ENCODE measurements around the gene LCE3B. TPM values are rescaled to one million over a fixed set of nuclear protein-coding genes. Genes with fewer than 3 reads are reported as not detected.

Gene LCE3B
- total and polyA plus RNA-seq, 4 donors, result not detected

DNA sequence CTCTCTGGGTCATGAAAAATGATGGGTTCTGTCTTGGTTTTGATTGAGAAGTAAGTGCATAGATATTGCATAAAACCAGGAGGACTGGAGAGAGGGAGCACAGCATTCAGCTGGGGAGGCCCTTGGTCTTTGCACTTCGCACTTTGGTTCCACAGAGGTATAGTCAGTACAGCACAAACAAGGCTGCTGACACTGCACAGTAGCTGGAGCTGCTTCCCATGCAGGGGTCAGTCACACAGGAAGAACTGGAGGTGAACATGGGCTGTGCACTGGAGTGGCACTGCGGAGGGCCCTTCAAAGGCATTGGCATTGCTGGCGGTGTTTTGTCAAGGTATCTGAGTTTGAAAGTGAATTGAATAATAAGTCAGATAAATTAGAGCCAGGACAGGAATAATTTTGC is 45.0 kb downstream of the LCE3B start:
- peaks cover 0 to 14% (median 5%) of the 10 kb centered on the region in 4 donors for H3K4me1 ChIP-seq (ENCODE audit: control insufficient read depth in 4 of 4, insufficient read depth in 4 of 4, low read length in 3 of 4)
- H3K27me3 ChIP-seq (ENCODE audit: control insufficient read depth in 4 of 4, insufficient read depth in 4 of 4, low read length in 3 of 4), result no peaks in the 10 kb centered on the region
- no peak overlapping the region for H3K9ac ChIP-seq (ENCODE audit: low read depth in 1 of 2, low read length in 2 of 2)
- H3K4me3 ChIP-seq (ENCODE audit: low read depth in 1 of 3, low read length in 3 of 3), result no peak overlapping the region
- H3K27ac ChIP-seq (ENCODE audit: low read depth in 1 of 2, low read length in 2 of 2), result no peak overlapping the region
- no peaks in the 10 kb centered on the region for H3K9me3 ChIP-seq (ENCODE audit: control insufficient read depth in 4 of 4, low read length in 3 of 4)
- no peak for DNase-seq (ENCODE audit: low spot score)
- 60% methylated on average over 3 of the region's 3 CpGs for WGBS
- TF ChIP-seq HNF4G (IDR thresholded peaks at IDR 0.05) (peak; percentile 55), JUND (IDR thresholded peaks at IDR 0.05) (no peak), HNF4A (conservative IDR thresholded peaks at IDR 0.05) (peak; percentile 87 to 98), GABPA (IDR thresholded peaks at IDR 0.05 in 1 of 2, conservative IDR thresholded peaks at IDR 0.05 in 1 of 2) (peak in 1 of 2 donors; percentile 19), TAF1 (conservative IDR thresholded peaks at IDR 0.05) (no peak), YY1 (IDR thresholded peaks at IDR 0.05) (peak; percentile 20), FOXA2 (IDR thresholded peaks at IDR 0.05) (peak; percentile 34), NR2F2 (IDR thresholded peaks at IDR 0.05) (no peak), RXRA (IDR thresholded peaks at IDR 0.05) (peak; percentile 39 to 87)
- no peaks in the 10 kb centered on the region for H3K36me3 ChIP-seq (ENCODE audit: control insufficient read depth in 4 of 4, insufficient read depth in 3 of 4, low read depth in 1 of 4, low read length in 3 of 4)

DNA sequence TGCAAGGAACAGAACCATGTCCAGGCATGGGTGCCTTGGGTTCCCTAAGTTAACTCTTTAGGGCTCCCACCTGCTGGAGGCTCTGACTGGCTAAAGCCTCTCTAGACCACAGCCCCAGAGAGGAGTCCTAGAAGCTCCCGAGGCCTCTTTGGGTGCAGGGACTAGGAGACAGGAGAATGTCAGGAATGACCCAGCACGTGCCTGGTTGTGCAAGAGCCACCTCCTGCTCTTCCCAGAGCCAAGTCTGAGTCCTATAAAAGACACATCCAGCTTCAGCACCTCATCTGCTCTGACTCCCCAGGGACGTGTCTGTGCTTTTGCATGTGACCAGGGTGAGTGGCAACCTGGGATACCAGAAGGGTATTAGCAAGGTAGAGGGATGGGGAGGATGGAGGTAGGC is 49.5 kb downstream of the LCE3B start, which contains the start of gene LCE2D:
LCE2D (plus strand) TSS at position 283 of the 400 bp plus-strand sequence. CDS start 726 bp downstream, outside the sequence.
- Histone ChIP-seq H3K4me1 (ENCODE audit: control insufficient read depth in 4 of 4, insufficient read depth in 4 of 4, low read length in 3 of 4) (peaks cover 0 to 7% (median under 1%) of the 10 kb centered on the region in 4 donors), H3K27me3 (ENCODE audit: control insufficient read depth in 4 of 4, insufficient read depth in 4 of 4, low read length in 3 of 4) (no peaks in the 10 kb centered on the region), H3K4me3 (ENCODE audit: low read depth in 1 of 3, low read length in 3 of 3) (no peak within 1 kb of the TSS), H3K9ac (ENCODE audit: low read depth in 1 of 2, low read length in 2 of 2) (no peak within 1 kb of the TSS), H3K9me3 (ENCODE audit: control insufficient read depth in 4 of 4, low read length in 3 of 4) (no peaks in the 10 kb centered on the region), H3K27ac (ENCODE audit: low read depth in 1 of 2, low read length in 2 of 2) (no peak within 1 kb of the TSS), H3K36me3 (ENCODE audit: control insufficient read depth in 4 of 4, insufficient read depth in 3 of 4, low read depth in 1 of 4, low read length in 3 of 4) (no peaks in the 10 kb centered on the region)
- no peak for TF ChIP-seq HNF4G (IDR thresholded peaks at IDR 0.05)
- TF ChIP-seq TAF1 (conservative IDR thresholded peaks at IDR 0.05), result no peak
- no peak for TF ChIP-seq FOXA1 (IDR thresholded peaks at IDR 0.05)
- TF ChIP-seq, protein P1, sequence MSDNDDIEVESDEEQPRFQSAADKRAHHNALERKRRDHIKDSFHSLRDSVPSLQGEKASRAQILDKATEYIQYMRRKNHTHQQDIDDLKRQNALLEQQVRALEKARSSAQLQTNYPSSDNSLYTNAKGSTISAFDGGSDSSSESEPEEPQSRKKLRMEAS (IDR thresholded peaks at IDR 0.05), result no peak
- no peak for TF ChIP-seq RXRA (IDR thresholded peaks at IDR 0.05)
- no peak for TF ChIP-seq RAD21 (IDR thresholded peaks at IDR 0.05)
- TF ChIP-seq, protein P2, sequence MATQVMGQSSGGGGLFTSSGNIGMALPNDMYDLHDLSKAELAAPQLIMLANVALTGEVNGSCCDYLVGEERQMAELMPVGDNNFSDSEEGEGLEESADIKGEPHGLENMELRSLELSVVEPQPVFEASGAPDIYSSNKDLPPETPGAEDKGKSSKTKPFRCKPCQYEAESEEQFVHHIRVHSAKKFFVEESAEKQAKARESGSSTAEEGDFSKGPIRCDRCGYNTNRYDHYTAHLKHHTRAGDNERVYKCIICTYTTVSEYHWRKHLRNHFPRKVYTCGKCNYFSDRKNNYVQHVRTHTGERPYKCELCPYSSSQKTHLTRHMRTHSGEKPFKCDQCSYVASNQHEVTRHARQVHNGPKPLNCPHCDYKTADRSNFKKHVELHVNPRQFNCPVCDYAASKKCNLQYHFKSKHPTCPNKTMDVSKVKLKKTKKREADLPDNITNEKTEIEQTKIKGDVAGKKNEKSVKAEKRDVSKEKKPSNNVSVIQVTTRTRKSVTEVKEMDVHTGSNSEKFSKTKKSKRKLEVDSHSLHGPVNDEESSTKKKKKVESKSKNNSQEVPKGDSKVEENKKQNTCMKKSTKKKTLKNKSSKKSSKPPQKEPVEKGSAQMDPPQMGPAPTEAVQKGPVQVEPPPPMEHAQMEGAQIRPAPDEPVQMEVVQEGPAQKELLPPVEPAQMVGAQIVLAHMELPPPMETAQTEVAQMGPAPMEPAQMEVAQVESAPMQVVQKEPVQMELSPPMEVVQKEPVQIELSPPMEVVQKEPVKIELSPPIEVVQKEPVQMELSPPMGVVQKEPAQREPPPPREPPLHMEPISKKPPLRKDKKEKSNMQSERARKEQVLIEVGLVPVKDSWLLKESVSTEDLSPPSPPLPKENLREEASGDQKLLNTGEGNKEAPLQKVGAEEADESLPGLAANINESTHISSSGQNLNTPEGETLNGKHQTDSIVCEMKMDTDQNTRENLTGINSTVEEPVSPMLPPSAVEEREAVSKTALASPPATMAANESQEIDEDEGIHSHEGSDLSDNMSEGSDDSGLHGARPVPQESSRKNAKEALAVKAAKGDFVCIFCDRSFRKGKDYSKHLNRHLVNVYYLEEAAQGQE (IDR thresholded peaks at IDR 0.05), result no peak
- TF ChIP-seq JUND (IDR thresholded peaks at IDR 0.05), result no peak
- no peak for TF ChIP-seq EGR1 (IDR thresholded peaks at IDR 0.05; ENCODE audit: low read depth in 2 of 2)
- TF ChIP-seq, protein P3, sequence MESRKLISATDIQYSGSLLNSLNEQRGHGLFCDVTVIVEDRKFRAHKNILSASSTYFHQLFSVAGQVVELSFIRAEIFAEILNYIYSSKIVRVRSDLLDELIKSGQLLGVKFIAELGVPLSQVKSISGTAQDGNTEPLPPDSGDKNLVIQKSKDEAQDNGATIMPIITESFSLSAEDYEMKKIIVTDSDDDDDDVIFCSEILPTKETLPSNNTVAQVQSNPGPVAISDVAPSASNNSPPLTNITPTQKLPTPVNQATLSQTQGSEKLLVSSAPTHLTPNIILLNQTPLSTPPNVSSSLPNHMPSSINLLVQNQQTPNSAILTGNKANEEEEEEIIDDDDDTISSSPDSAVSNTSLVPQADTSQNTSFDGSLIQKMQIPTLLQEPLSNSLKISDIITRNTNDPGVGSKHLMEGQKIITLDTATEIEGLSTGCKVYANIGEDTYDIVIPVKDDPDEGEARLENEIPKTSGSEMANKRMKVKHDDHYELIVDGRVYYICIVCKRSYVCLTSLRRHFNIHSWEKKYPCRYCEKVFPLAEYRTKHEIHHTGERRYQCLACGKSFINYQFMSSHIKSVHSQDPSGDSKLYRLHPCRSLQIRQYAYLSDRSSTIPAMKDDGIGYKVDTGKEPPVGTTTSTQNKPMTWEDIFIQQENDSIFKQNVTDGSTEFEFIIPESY (IDR thresholded peaks at IDR 0.05), result no peak
- TF ChIP-seq SP1 (IDR thresholded peaks at IDR 0.05), result no peak
- TF ChIP-seq YY1 (IDR thresholded peaks at IDR 0.05), result no peak
- TF ChIP-seq, protein P4, sequence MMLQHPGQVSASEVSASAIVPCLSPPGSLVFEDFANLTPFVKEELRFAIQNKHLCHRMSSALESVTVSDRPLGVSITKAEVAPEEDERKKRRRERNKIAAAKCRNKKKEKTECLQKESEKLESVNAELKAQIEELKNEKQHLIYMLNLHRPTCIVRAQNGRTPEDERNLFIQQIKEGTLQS (IDR thresholded peaks at IDR 0.05), result no peak
- TF ChIP-seq HNF4A (conservative IDR thresholded peaks at IDR 0.05), result no peak
- no peak for DNase-seq (ENCODE audit: low spot score)
- WGBS, result 45% methylated on average over 3 of the region's 3 CpGs

Small RNA genes within 50 kb of the gene (small RNA-seq; reads per million reads assigned to genes)
- gene LCE3A (not detected), gene LCE3B (not detected)

Other genes starting within 250 kb of the LCE3B start
- gene CRNN, start 199.5 kb upstream of the LCE3B start, total RNA-seq, result under 1 TPM in 1 of 2 donors, not detected in 1; 0.05 TPM
- gene CRNN, start 199.5 kb upstream of the LCE3B start, polyA plus RNA-seq, result under 1 TPM in 1 of 2 donors, not detected in 1; 0.22 TPM
- not detected for gene LCE5A, start 103.0 kb upstream of the LCE3B start, total RNA-seq
- not detected for gene LCE5A, start 103.0 kb upstream of the LCE3B start, polyA plus RNA-seq
- gene CRCT1, start 99.3 kb upstream of the LCE3B start, total RNA-seq, result not detected
- gene CRCT1, start 99.3 kb upstream of the LCE3B start, polyA plus RNA-seq, result not detected
- not detected for gene LCE3E, start 47.0 kb upstream of the LCE3B start, total RNA-seq
- not detected for gene LCE3E, start 47.0 kb upstream of the LCE3B start, polyA plus RNA-seq
- not detected for gene LCE3D, start 33.3 kb upstream of the LCE3B start, total RNA-seq
- gene LCE3D, start 33.3 kb upstream of the LCE3B start, polyA plus RNA-seq, result not detected
- not detected for gene LCE3C, start 13.6 kb upstream of the LCE3B start, total RNA-seq
- not detected for gene LCE3C, start 13.6 kb upstream of the LCE3B start, polyA plus RNA-seq
- gene LCE3A, start 9.3 kb downstream of the LCE3B start, total RNA-seq, result not detected
- not detected for gene LCE3A, start 9.3 kb downstream of the LCE3B start, polyA plus RNA-seq
- not detected for gene LCE2D, start 49.6 kb downstream of the LCE3B start, total RNA-seq
- gene LCE2D, start 49.6 kb downstream of the LCE3B start, polyA plus RNA-seq, result not detected
- gene LCE2C, start 61.5 kb downstream of the LCE3B start, total RNA-seq, result not detected
- not detected for gene LCE2C, start 61.5 kb downstream of the LCE3B start, polyA plus RNA-seq
- not detected for gene LCE2B, start 72.3 kb downstream of the LCE3B start, total RNA-seq
- gene LCE2B, start 72.3 kb downstream of the LCE3B start, polyA plus RNA-seq, result not detected
- gene LCE2A, start 84.5 kb downstream of the LCE3B start, total RNA-seq, result not detected
- gene LCE2A, start 84.5 kb downstream of the LCE3B start, polyA plus RNA-seq, result not detected
- not detected for gene LCE4A, start 94.3 kb downstream of the LCE3B start, total RNA-seq
- not detected for gene LCE4A, start 94.3 kb downstream of the LCE3B start, polyA plus RNA-seq
- gene KPRP, start 144.2 kb downstream of the LCE3B start, total RNA-seq, result not detected
- gene KPRP, start 144.2 kb downstream of the LCE3B start, polyA plus RNA-seq, result not detected
- not detected for gene LCE1F, start 161.3 kb downstream of the LCE3B start, total RNA-seq
- not detected for gene LCE1F, start 161.3 kb downstream of the LCE3B start, polyA plus RNA-seq
- not detected for gene LCE1E, start 172.4 kb downstream of the LCE3B start, total RNA-seq
- not detected for gene LCE1E, start 172.4 kb downstream of the LCE3B start, polyA plus RNA-seq
- not detected for gene LCE1D, start 182.9 kb downstream of the LCE3B start, total RNA-seq
- not detected for gene LCE1D, start 182.9 kb downstream of the LCE3B start, polyA plus RNA-seq
- gene LCE1C, start 192.8 kb downstream of the LCE3B start, total RNA-seq, result not detected
- gene LCE1C, start 192.8 kb downstream of the LCE3B start, polyA plus RNA-seq, result not detected
- gene LCE1B, start 198.2 kb downstream of the LCE3B start, total RNA-seq, result not detected
- not detected for gene LCE1B, start 198.2 kb downstream of the LCE3B start, polyA plus RNA-seq
- not detected for gene LCE1A, start 213.7 kb downstream of the LCE3B start, total RNA-seq
- gene LCE1A, start 213.7 kb downstream of the LCE3B start, polyA plus RNA-seq, result not detected
- not detected for gene LCE6A, start 229.0 kb downstream of the LCE3B start, total RNA-seq
- gene LCE6A, start 229.0 kb downstream of the LCE3B start, polyA plus RNA-seq, result not detected
- gene LCE7A, start 246.2 kb downstream of the LCE3B start, total RNA-seq, result not detected
- not detected for gene LCE7A, start 246.2 kb downstream of the LCE3B start, polyA plus RNA-seq